BE2C (cell line): Measurements from ENCODE around the gene OCA2.

Experiments
- DNase-seq: peaks from one replicate; pipeline ENCODE4 v3.0.0-alpha.2; 2020
- H3K27me3 ChIP-seq: fragments of 250-450 bp; sonication (Bioruptor Pico); 2 replicates; pipeline ENCODE4 v1.5.1; 2020; ENCODE audit warnings: mild to moderate bottlenecking
- H3K36me3 ChIP-seq: fragments of 250-450 bp; sonication (Bioruptor Pico); 2 replicates; pipeline ENCODE4 v1.5.1; 2020; ENCODE audit warnings: mild to moderate bottlenecking
- H3K4me1 ChIP-seq: fragments of 250-450 bp; sonication (Bioruptor Pico); 2 replicates; pipeline ENCODE4 v1.5.1; 2020
- H3K4me3 ChIP-seq: 2 replicates; pipeline ENCODE4 v1.5.1; 2011; ENCODE audit warnings: low read depth, low read length
- H3K9me3 ChIP-seq: fragments of 250-450 bp; sonication (Bioruptor Pico); 2 replicates; pipeline ENCODE4 v1.5.1; 2020
- TF ChIP-seq, protein P1 (sequence below): IDR thresholded peaks from 2 replicates; pipeline ENCODE4 v1.5.1; 2012; ENCODE audit warnings: mild to moderate bottlenecking, low read depth, low read length

Gene OCA2

DNA sequence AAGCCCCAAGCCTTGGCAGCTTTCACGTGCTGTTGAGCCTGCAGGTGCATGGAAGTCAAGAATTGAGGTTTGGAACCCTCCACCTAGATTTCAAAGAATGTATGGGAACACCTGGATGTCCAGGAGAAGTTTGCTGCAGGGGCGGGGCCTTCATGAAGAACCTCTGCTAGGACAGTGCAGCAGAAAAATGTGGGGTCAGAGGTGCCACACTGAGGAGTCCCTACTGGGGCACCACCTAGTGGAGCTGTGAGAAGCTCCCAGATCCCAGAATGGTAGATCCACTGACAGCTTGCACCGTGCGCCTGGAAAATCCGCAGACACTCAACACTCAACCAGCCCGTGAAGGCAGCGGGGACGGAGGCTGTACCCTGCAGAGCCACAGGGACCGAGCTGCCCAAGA, 201.6 kb downstream of the OCA2 start:
- Histone ChIP-seq H3K9me3 (no peaks in the 10 kb centered on the region), H3K27me3 (no peaks in the 10 kb centered on the region), H3K36me3 (no peaks in the 10 kb centered on the region), H3K4me3 (no peak overlapping the region), H3K4me1 (no peaks in the 10 kb centered on the region)
- TF ChIP-seq, protein P1, sequence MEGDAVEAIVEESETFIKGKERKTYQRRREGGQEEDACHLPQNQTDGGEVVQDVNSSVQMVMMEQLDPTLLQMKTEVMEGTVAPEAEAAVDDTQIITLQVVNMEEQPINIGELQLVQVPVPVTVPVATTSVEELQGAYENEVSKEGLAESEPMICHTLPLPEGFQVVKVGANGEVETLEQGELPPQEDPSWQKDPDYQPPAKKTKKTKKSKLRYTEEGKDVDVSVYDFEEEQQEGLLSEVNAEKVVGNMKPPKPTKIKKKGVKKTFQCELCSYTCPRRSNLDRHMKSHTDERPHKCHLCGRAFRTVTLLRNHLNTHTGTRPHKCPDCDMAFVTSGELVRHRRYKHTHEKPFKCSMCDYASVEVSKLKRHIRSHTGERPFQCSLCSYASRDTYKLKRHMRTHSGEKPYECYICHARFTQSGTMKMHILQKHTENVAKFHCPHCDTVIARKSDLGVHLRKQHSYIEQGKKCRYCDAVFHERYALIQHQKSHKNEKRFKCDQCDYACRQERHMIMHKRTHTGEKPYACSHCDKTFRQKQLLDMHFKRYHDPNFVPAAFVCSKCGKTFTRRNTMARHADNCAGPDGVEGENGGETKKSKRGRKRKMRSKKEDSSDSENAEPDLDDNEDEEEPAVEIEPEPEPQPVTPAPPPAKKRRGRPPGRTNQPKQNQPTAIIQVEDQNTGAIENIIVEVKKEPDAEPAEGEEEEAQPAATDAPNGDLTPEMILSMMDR = peak; percentile 19
- DNase-seq = no peak

DNA sequence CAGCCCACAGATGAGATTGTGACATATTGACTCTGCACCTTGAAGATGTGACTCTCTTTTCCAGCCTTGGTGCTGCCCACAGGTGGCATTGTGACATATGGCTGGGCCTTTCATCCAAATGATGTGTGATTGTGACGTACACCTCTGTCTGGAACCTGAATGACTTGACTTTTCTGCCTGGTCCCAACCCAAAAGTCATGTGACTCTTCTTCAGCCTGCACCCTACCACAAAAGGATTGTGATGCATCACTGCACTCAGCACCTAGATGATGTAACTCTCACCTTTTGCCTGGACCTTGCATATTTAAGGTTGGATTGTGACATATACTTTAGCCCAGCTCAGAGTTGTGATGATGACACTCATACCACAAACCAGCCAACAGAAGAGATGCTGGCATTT, 204.5 kb downstream of the OCA2 start:
- no peak overlapping the region for H3K4me3 ChIP-seq
- H3K4me1 ChIP-seq = no peaks in the 10 kb centered on the region
- DNase-seq = no peak
- TF ChIP-seq, protein P1 = no peak
- H3K27me3 ChIP-seq = no peaks in the 10 kb centered on the region
- no peaks in the 10 kb centered on the region for H3K36me3 ChIP-seq
- H3K9me3 ChIP-seq = no peaks in the 10 kb centered on the region

DNA sequence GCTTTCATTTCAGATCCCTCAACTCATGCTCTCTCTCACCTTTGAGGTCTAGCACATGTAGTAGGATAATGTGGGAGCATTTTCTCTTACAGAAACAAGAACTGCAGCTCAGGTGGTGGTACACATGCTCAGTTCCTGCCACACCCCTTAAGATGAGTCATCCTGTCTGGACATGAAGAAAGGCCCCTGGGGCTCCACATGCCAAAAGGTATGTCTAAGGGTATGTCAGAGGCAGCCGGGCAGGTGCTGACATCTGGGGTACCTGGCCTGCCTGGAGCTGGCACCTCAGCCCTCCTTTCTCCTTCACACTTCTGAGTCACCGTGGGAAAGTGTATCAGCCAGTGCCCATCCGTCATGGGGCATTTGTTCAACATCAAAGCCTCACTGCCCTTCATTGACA, 209.9 kb downstream of the OCA2 start:
- no peak for DNase-seq
- no peaks in the 10 kb centered on the region for H3K27me3 ChIP-seq

DNA sequence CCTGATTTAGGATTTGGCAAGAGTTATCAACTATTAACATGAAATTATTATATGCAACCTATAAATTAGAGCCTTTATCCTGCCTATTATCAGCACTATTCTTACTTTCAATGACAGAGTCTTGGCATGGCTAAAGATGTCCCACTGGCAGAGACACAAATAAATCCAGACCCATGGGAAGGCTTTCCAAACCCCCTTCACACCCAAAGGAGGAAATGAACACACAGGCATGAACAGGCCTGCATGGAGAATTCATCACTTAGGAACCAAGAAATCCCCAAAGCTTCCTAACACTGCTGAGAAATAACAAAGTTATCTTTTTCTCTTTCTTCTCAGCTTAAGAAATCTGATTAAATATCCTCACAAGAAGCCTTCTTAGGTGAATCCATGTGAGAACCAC, 213.9 kb downstream of the OCA2 start:
- Histone ChIP-seq H3K9me3 (no peaks in the 10 kb centered on the region), H3K36me3 (no peaks in the 10 kb centered on the region), H3K4me3 (no peak overlapping the region), H3K27me3 (no peaks in the 10 kb centered on the region), H3K4me1 (no peaks in the 10 kb centered on the region)
- TF ChIP-seq, protein P1 = no peak
- DNase-seq = no peak

More for the DNA sequence above, 209.9 kb downstream of the OCA2 start:
- H3K9me3 ChIP-seq = no peaks in the 10 kb centered on the region
- no peak overlapping the region for H3K4me3 ChIP-seq
- H3K36me3 ChIP-seq = no peaks in the 10 kb centered on the region
- TF ChIP-seq, protein P1 = no peak
- H3K4me1 ChIP-seq = no peaks in the 10 kb centered on the region

DNA sequence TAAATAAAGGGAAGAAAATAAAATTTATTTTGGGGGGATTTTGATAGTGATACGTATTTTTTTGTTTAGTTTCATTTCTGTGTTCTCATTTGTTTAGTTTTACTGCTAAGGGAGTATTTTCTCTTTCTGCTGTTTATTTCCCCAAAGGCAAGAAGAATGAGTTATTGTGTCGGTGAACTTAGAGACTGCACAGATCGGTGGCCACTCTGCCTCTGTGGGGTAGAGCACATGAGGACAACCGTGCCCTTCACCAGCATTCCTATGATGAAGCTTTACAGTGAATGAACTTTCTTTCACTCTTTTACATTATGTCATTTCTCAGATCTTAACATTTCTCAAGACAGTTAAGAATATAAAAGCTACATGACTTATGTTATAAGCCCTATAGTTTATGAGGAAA, 214.4 kb downstream of the OCA2 start:
- H3K27me3 ChIP-seq = no peaks in the 10 kb centered on the region
- no peaks in the 10 kb centered on the region for H3K9me3 ChIP-seq
- H3K36me3 ChIP-seq = no peaks in the 10 kb centered on the region
- no peak overlapping the region for H3K4me3 ChIP-seq
- H3K4me1 ChIP-seq = no peaks in the 10 kb centered on the region
- DNase-seq = no peak
- TF ChIP-seq, protein P1 = no peak

DNA sequence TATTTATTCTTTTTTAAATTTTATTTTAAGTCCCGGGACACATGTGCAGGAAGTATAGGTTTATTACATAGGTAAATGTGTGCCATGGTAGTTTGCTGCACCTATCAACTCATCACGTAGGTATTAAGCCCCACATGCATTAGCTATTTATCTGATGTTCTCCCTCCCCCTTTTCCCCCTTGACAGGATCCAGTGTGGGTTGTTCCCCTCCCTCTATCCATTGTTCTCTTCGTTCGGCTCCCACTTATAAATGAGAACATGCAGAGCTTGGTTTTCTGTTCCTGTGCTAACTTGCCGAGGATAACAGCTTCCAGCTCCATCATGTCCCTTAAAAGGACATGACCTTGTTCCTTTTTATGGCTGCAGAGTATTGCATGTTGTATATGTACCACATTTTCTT, 220.3 kb downstream of the OCA2 start:
- no peaks in the 10 kb centered on the region for H3K4me1 ChIP-seq
- no peak for DNase-seq
- H3K27me3 ChIP-seq = peaks cover 3% of the 10 kb centered on the region; the same call in 1 of the 2 replicates
- H3K36me3 ChIP-seq = no peaks in the 10 kb centered on the region
- no peaks in the 10 kb centered on the region for H3K9me3 ChIP-seq
- TF ChIP-seq, protein P1 = no peak
- no peak overlapping the region for H3K4me3 ChIP-seq
